Stimulated activated CD8-positive, alpha-beta memory T cell treated with anti-CD3 and anti-CD28 coated beads, Interleukin-7, amount 100 ng/mL, for 48 hours (primary cell): ENCODE data around the gene QSOX2.
A peak's percentile ranks its signal among the peaks of the same experiment; 100 is the strongest.
"Not testable (repeated sequence)": the region's sequence is repeated elsewhere in the genome, so short reads cannot be mapped to it uniquely, and the experiment has no call there.

ENCODE experiments used
- DNase-seq, 2 donors: peaks; one replicate each; pipeline ENCODE4 v3.0.0-alpha.2; 2020; ENCODE audit warnings: low read depth in 1 of 2; ENCODE audit errors: extremely low read depth in 1 of 2

The QSOX2 gene

DNA sequence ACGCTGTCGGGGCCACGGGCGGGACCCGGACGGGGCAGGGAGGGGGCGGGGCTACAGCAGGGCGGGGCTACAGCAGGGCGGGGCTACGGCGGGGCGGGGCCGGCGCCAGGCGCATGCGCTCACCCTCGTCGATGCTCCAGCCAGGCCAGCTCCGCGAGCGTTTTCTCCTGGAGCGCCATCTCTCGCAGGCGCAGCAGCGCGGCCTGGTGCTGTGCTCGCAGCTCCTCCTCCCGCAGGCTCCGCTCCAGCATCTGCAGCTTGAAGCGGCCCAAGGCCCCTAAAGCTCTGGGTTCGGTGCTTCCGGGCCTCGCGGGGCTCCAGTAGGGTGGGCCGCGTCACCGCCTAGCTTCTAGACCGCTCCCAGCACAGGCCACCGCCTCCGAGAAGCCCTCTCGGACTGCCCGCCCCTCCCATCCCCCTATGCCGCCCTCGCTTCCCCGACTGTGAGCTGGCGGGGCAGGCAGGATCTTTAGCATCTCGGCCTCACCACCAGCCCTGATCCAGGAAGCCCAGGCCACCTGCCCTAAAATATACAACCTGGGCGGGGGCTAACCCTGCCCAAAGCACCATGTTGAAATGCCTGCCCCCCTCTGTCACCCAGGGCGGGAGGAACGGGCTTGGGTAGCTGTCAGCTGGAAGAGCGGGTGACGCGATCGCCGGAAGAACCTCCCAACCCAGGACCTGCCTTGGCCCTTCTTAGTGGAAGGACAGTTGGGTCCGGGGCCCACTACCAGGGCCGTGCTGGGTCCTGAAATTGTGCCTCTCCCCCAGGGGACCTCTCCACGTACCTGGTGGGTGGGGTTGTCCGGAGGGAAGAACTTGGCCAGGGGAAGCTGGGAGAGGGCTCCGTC lies 21.9 kb upstream of the QSOX2 start:
- DNase-seq = peak; percentile 64 to 67

- not testable (repeated sequence) for DNase-seq
Observed at GRCh38 chr9:136266641-136267040, 21.0 kb upstream of the QSOX2 start.

DNA sequence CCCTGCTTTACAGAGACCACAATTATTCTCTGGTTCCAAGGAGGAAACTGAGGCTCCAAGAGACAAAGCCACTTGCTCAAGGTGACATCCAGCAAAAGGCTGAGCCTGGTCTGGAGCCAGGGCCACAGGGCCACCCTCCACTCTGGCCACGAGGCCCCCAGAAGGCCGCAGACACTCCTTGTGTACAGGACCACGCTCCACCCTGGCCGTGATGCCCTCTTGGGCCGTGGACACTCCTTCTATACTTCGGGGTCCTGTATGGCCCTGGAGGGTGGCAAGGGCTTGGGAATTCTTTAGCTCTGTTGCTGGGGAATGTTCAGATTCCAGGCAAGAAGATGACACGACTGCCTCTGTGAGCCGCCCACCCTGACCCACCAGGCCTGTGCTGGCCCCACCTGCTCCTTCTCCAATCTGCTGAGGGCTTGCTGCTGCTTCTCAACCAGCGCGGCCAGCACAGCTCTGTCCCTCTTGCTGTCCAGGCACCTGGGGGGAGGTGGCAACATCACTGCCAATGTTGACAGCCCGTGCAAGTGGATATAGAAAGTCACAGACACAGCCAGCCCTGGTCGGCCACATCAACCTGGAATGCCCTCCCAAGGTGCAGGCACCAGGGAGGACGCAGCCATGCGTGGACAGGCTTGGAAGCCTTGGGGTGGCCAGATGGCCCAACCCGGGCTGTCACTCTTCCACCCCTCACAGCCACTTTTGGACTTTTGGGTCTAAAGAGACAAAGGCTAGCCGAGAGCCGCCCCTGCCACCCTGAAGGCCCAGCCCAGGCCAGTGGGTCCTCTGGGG lies 20.1 kb upstream of the QSOX2 start:
- DNase-seq = no peak

DNA sequence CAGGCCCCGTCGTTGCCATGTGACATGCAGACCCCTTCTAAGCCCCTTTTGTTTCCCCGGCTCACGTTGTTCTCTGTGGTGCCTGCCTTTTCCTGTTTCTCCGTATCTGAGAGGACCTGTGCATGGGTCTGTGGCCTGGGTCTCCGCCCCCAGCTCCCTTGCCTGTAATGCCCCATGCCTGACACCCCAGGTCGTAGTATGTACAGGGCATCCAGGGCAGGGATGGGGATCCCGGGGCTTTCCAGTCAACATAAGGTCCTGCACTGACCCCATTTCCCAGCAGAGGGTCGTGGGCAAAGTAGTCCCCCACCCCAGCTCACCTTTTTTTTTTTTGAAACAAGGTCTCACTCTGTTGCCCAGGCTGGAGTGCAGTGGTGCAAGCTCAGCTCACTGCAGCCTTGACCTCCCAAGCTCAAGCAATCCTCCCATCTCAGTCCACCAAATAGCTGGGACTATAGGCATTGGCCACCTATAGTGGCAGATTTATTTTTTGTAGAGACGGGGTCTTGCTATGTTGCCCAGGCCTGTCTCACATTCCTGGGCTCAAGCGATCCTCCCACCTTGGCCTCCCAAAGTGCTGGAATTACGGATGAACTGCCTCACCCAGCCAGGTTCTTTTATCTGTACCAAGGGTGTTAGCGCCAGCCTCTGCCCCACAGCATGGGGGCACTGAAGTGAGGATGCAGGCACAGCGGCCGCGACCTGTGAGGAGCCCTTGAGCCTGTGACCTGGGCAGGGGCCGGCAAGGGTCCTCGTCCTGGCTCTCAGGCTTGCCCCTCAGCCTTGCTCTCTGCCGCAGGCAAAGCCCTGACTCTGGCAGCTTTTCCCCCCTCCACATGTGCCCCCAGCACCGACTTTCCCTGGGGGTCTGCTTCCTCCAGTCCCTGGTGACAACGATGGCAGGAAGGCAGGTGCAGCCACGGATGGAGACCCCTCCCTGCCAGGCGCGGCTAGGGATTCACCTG lies 19.1 kb upstream of the QSOX2 start:
- no peak for DNase-seq

DNA sequence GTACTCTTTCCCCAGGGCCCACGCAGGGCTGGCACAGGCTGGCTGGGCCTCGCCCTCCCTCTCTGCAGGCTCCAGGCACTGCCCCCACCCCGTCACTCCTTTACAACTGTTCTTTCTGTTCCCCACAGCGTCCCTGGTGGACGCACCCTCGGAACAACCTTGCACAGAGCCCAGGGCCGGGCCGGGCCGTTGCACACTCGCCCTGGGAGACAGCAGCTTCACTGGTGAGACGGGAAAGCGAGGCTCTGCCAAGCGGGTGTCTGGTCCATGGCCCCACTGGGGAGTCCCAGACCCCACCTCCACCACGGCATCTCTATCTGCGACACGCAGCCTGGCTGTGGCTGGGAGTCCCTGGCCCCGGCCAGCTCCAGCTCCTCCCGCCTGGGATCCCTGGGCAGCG lies 18.4 kb upstream of the QSOX2 start:
- no peak for DNase-seq

GRCh38 chr9:136262671-136263178 lies 17.1 kb upstream of the QSOX2 start:
- DNase-seq = no peak

- no peak for DNase-seq
Observed at GRCh38 chr9:136261686-136262430, 16.2 kb upstream of the QSOX2 start.

- no peak for DNase-seq
Observed at GRCh38 chr9:136260936-136261472, 15.4 kb upstream of the QSOX2 start.

- no peak for DNase-seq
Observed at GRCh38 chr9:136260521-136260920, 14.9 kb upstream of the QSOX2 start.

- no peak for DNase-seq
Observed at GRCh38 chr9:136259836-136260235, 14.2 kb upstream of the QSOX2 start.

- DNase-seq = no peak
Observed at GRCh38 chr9:136259517-136259813, 13.9 kb upstream of the QSOX2 start.

DNA sequence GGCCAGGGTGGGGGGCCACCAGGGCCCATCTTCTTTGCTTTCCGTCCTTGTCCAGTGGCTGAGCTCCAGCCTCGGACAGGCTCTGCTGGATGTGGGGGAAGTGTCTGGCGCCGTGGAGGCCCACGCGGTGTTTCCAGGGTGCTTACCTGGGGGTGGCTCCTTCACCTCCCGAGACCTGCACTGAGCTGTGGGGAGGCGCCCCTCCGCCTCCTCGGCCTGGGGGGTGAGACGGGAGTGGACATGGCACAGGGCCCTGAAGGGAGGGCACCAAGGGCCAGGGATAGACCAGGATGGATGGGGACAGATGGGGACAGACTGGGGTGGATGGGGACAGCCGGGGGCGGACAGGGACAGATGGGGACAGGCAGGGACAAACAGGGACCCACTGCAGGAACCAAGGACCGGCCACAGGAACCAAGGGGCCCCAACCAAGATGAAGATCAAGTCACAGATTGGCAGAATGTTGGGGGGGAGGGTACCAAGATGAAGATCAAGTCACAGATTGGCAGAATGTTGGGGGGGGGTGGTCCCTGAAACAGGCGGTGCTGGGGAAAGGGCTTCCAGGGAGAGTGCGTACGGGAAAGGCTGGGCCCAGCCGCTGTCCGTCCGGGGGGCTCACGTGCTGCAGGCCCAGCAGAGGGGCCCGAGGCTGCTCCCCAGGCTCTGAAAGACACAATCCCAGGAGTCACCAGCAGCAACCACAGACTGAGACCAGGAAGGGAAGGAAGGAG lies 13.3 kb upstream of the QSOX2 start:
- DNase-seq = no peak

GRCh38 chr9:136258299-136258625 lies 12.7 kb upstream of the QSOX2 start:
- no peak for DNase-seq

DNA sequence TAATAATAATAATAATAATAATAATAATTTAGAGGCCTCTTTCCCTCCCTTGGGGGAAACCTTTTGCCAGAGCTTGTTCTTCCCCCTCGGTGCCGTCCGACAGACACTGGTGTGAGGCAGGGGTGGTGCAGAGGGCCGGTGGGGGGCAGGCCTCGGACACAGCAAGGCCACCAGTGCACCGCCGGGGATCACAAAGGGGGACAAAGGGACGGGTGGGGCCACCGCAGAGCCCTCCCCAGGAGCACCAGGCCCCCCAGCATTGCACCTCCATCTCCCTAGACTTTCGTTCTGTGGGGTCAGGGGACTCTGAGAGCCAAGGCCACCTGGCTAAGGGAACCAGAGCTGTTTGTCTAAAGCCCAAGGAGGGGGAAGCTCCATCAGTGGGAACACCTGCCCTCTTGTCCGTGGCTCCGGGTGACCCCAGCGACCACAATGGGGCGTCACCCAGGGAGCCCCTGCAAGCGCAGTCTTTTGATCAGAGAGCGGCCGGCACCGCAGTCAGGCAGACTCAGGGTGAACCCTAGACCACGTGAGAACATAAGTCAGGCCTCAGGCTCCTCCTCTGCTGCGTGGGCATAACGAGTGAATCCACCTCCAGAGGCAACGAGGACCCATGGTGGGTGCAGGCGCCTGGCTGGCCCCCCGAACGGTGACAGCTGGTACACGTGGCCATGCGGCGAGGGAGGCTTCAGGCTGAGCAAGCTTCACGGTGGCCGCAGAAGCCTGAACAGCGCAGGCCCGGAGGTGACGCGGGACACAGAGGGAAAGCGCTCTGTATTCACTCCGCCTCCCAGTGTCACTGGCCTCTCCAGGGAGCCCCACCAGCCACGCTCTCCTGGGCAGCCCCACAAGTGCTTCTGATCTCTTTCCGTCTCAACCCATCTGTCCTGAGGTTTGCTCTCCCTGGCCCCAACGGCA lies 12.0 kb upstream of the QSOX2 start:
- no peak for DNase-seq

DNA sequence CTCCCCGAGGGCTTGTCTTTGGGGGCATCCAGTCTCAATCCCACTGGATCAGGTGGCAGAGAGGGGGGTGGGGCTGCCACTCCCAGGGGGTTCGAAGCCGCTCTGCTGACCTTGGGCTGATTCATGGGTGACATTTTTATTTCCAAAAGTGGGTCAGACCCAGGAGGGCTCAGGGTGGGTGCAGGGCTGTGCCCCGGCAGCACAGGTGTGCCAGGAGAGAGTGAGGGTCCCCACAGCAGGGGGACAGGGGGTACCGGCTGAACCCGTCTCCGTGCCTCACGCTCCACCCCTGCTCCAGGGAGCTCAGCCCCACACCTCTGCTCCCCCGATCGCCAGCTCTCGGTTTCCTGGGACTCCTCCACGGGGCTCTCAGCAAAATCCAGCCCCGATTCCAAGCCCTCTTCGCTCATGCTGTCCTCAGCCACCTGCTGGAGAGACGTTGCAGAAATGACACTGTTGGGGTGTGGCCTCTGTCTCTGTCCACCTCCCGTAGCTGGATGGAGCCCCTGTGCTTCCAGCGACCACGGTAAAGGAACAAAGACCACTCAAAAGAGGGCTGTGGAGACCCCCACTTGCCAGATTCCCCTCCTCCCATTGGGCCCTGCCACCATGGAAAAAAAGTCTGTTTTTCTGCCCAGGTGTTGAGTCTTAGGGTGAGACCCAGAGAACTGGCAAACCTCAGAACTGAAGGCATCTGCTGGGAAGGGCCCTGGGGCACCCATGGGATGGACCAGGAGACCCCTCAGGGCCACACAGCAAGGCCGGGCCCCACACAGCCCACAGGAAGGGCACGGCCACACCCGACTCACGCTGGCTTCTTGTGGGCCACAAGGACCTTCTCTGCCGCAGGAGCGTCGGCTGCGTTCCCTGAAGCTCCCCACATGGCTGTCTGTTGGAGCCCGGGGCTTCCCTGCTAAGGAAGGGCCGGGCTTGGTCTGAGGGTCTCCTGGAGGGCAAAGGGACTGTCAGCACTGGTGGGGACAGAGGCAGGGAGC lies 10.6 kb upstream of the QSOX2 start:
- DNase-seq = no peak

DNA sequence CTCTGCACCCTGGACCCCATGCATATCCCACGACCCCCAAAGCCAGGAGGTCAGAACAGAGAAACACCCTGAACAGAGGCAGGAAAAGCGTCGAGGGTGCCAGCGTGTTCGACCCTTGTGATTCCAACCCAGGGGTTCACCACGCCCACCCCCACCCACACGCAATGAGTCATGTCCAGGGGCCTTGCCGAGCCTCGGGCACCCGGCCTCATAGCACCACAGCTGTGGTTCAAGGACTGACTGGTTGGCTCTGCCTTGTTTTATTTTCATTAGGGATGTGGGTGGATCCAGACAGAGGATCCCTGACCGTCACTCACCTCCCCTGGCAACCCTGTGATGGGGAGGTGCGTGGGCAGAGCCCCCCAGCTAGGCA lies 9.5 kb upstream of the QSOX2 start:
- DNase-seq = no peak
